Endodermal cell (in vitro differentiated cells): ENCODE measurements around the gene ARHGAP42. TPM values are rescaled to one million over a fixed set of nuclear protein-coding genes. Genes with fewer than 3 reads are reported as not detected.
A peak's percentile ranks its signal among the peaks of the same experiment; 100 is the strongest.

Source experiments
- DNase-seq: peaks from one replicate; pipeline ENCODE4 v3.0.0-alpha.2; 2017
- H3K27ac ChIP-seq: 2 replicates; pipeline ENCODE4 v1.5.1; 2013; ENCODE audit warnings: mild to moderate bottlenecking, low read depth, low read length, moderate library complexity
- H3K27me3 ChIP-seq: 2 replicates; pipeline ENCODE4 v1.6.1; 2013; ENCODE audit warnings: mild to moderate bottlenecking, low read length, moderate library complexity; ENCODE audit not compliant: insufficient read depth, control insufficient read depth, poor library complexity, severe bottlenecking
- H3K36me3 ChIP-seq: 2 replicates; pipeline ENCODE4 v1.7.0; 2013; ENCODE audit warnings: mild to moderate bottlenecking, low read length, moderate library complexity; ENCODE audit not compliant: control insufficient read depth, insufficient read depth
- H3K4me1 ChIP-seq: one replicate; pipeline ENCODE4 v1.7.0; 2013; ENCODE audit warnings: low read length; ENCODE audit not compliant: control insufficient read depth, insufficient read depth
- H3K4me3 ChIP-seq: 2 replicates; pipeline ENCODE4 v1.5.1; 2013; ENCODE audit warnings: mild to moderate bottlenecking, low read length, moderate library complexity
- H3K9ac ChIP-seq: 2 replicates; pipeline ENCODE4 v1.6.1; 2013; ENCODE audit warnings: mild to moderate bottlenecking, low read length, moderate library complexity; ENCODE audit not compliant: poor library complexity, severe bottlenecking; ENCODE audit errors: extremely low read depth
- H3K9me3 ChIP-seq: 2 replicates; pipeline ENCODE4 v1.6.1; 2013; ENCODE audit warnings: mild to moderate bottlenecking, low read length, moderate library complexity; ENCODE audit not compliant: control insufficient read depth
- H3K27ac Mint-ChIP-seq: 2 replicates; pipeline ENCODE4 v1.8.0; 2020; ENCODE audit warnings: mixed read lengths
- H3K27me3 Mint-ChIP-seq: 2 replicates; pipeline ENCODE4 v1.8.0; 2021; ENCODE audit warnings: mild to moderate bottlenecking, mixed read lengths; ENCODE audit not compliant: insufficient read depth
- H3K36me3 Mint-ChIP-seq: 2 replicates; pipeline ENCODE4 v1.8.0; 2020; ENCODE audit warnings: low read depth, mixed read lengths
- H3K4me1 Mint-ChIP-seq: 2 replicates; pipeline ENCODE4 v1.8.0; 2020; ENCODE audit warnings: mixed read lengths
- H3K4me3 Mint-ChIP-seq: 2 replicates; pipeline ENCODE4 v1.8.0; 2020; ENCODE audit warnings: mild to moderate bottlenecking, moderate library complexity, mixed read lengths
- H3K9me3 Mint-ChIP-seq: 2 replicates; pipeline ENCODE4 v1.8.0; 2020; ENCODE audit warnings: mild to moderate bottlenecking, mixed read lengths
- CTCF ChIP-seq: fragments of 200-600 bp; sonication (generic); conservative IDR thresholded peaks from 2 replicates; pipeline ENCODE4 v1.5.0; 2021; ENCODE audit warnings: antibody characterized with exemption, mild to moderate bottlenecking
- WGBS, 2 experiments: methylation state at CpG; one replicate each; pipeline versions ENCODE4 v1.1.5 to v1.1.7; 2013; ENCODE audit warnings: missing lambda C conversion rate in 2 of 2, mixed read lengths in 1 of 2; ENCODE audit not compliant: insufficient coverage in 1 of 2, insufficient read length in 1 of 2; 5-methylcytosine and 5-hydroxymethylcytosine counted together
- total RNA-seq, 2 donors: library from RNA; stranded (reverse); fragmentation: NEBNext Ultra II Directional in 1 of 2; extraction: Animal tissue kit (Norgen Biotek cat#: 25700) in 1 of 2; gene quantifications; 2 replicates in 1 of 2; 3 replicates in 1 of 2; pipeline ENCODE4 v1.2.1, GENCODE V29; 2021

Gene ARHGAP42
- total RNA-seq, 2 donors from 2014 or later: 164 to 176 TPM

DNA sequence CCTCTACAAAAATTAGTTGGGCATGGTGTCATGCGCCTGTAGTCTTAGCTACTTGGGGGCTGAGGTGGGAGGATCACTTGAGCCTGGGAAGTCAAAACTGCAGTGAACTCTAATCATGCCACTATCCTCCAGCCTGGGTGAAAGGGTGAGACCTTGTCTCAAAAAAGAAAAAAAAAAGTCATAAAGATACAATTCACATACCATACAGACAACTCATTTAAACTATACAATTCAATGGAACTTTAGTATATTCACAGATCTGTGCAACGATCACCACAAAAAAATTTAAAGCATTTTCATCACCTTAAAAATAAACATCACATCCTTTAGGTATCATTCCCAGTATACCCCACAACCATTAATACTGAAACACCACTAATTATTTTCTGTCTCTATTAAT, 241.3 kb downstream of the ARHGAP42 start:
- DNase-seq: no peak
- H3K9ac ChIP-seq: no peak overlapping the region
- H3K36me3 ChIP-seq: peaks cover 13% of the 10 kb centered on the region
- WGBS, 2 experiments: 88 to 95% methylated on average over 1 to 2 of the region's 2 CpGs
- H3K27me3 Mint-ChIP-seq: no peaks in the 10 kb centered on the region
- H3K9me3 ChIP-seq: no peaks in the 10 kb centered on the region
- no peaks in the 10 kb centered on the region for H3K27me3 ChIP-seq
- no peaks in the 10 kb centered on the region for H3K4me1 ChIP-seq
- H3K4me3 ChIP-seq: no peak overlapping the region
- no peak for TF ChIP-seq CTCF
- no peak overlapping the region for H3K4me3 Mint-ChIP-seq
- peaks cover 10% of the 10 kb centered on the region for H3K4me1 Mint-ChIP-seq
- no peak overlapping the region for H3K27ac Mint-ChIP-seq
- no peak overlapping the region for H3K27ac ChIP-seq
- H3K36me3 Mint-ChIP-seq: peaks cover 5% of the 10 kb centered on the region
- H3K9me3 Mint-ChIP-seq: no peaks in the 10 kb centered on the region

GRCh38 chr11:100929377-100929776, 242.3 kb downstream of the ARHGAP42 start:
- 67% methylated on average over 3 of the region's 3 CpGs; no CpG with 5 or more reads in 1 of the 2 experiments for WGBS, 2 experiments
- no peak overlapping the region for H3K4me3 Mint-ChIP-seq
- no peak overlapping the region for H3K27ac ChIP-seq

DNA sequence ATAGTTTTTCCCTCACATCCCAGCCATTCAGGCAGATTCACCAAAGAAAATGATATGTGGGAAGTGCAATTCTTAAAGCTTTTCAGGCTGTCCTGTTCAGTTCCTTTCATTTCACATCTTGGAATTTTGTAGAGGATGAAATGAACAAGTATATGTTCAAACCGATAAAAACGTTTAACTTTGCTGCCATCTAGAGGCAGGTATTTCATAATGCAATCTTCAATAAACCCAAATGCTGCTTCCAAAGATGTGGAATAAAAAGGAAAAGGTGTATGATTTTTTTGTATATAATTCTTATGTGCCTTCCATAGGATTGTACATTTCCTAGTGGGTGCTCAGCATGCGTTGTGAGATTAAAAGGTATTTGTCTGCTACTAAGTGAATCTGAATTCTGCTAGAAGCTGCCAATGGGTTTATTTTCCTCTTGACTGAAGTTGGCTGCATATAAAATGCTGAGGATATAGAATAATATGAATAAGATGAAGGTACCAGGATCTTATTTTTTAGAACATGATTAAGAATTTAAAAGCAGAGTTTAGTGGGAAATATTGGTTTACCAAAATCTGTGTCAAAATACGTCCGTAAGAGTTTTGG, 243.2 kb downstream of the ARHGAP42 start:
- peaks cover 14% of the 10 kb centered on the region for H3K36me3 ChIP-seq
- no peak overlapping the region for H3K27ac ChIP-seq
- H3K9ac ChIP-seq: no peak overlapping the region
- H3K4me1 Mint-ChIP-seq: peaks cover 10% of the 10 kb centered on the region
- H3K4me3 Mint-ChIP-seq: no peak overlapping the region
- H3K4me1 ChIP-seq: no peaks in the 10 kb centered on the region
- H3K9me3 Mint-ChIP-seq: no peaks in the 10 kb centered on the region
- H3K27ac Mint-ChIP-seq: no peak overlapping the region
- H3K27me3 ChIP-seq: no peaks in the 10 kb centered on the region
- no peaks in the 10 kb centered on the region for H3K9me3 ChIP-seq
- TF ChIP-seq CTCF: peak; percentile 79
- peaks cover 5% of the 10 kb centered on the region for H3K36me3 Mint-ChIP-seq
- H3K27me3 Mint-ChIP-seq: no peaks in the 10 kb centered on the region
- 49 to 77% methylated on average over 3 to 5 of the region's 5 CpGs for WGBS, 2 experiments
- DNase-seq: no peak
- H3K4me3 ChIP-seq: no peak overlapping the region

More at GRCh38 chr11:100929377-100929776, 242.3 kb downstream of the ARHGAP42 start:
- H3K36me3 Mint-ChIP-seq: peaks cover 5% of the 10 kb centered on the region
- H3K27ac Mint-ChIP-seq: no peak overlapping the region
- Histone ChIP-seq H3K27me3 (no peaks in the 10 kb centered on the region), H3K36me3 (peaks cover 9% of the 10 kb centered on the region), H3K4me1 (no peaks in the 10 kb centered on the region), H3K9me3 (no peaks in the 10 kb centered on the region), H3K9ac (no peak overlapping the region), H3K4me3 (no peak overlapping the region)
- peaks cover 10% of the 10 kb centered on the region for H3K4me1 Mint-ChIP-seq
- DNase-seq: no peak
- H3K9me3 Mint-ChIP-seq: no peaks in the 10 kb centered on the region
- no peaks in the 10 kb centered on the region for H3K27me3 Mint-ChIP-seq
- no peak for TF ChIP-seq CTCF
